WI38 (cell line): ENCODE data around the gene ATP6V0B.

Experiments
- H3K4me3 ChIP-seq: 2 replicates; pipeline ENCODE4 v1.5.1; 2011; ENCODE audit warnings: low read depth, mild to moderate bottlenecking, control low read depth, low read length
- CTCF ChIP-seq: IDR thresholded peaks from 2 replicates; pipeline ENCODE4 v1.5.1; 2012; ENCODE audit warnings: low read depth, mild to moderate bottlenecking, control low read depth, low read length

ATP6V0B gene

GRCh38 chr1:43970911-43971310 lies 3.8 kb upstream of the ATP6V0B start:
- no peak for TF ChIP-seq CTCF
- peak overlapping the region; percentile 96; the same call in 1 of the 2 replicates for H3K4me3 ChIP-seq

- no peak overlapping the region for H3K4me3 ChIP-seq
Observed at GRCh38 chr1:43971336-43971980, 3.3 kb upstream of the ATP6V0B start.

DNA sequence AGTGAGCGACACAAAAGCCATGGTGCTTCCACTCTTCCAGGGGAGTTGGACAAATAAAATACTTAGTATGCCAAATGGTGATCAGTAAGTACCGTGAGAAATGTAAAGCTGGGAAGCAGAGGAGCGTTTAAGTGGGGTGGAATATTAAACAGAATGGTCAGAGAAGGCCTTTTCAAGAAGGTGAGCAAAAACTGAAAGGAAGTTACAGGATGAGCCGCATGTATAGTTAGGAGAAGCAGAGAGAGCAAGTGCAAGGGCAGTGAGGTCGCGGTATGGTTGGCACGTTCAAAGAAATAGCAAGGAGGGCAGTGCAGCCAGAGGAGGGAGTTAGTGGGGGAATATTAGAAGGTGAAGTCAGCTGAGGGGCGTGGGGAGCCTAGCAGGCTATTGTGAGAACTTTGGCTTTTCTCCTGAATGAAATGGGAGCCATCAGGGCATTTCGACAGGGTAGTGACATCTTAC lies 748 bp upstream of the ATP6V0B start:
- H3K4me3 ChIP-seq = peak overlapping the region; percentile 92

More at GRCh38 chr1:43971336-43971980, 3.3 kb upstream of the ATP6V0B start:
- TF ChIP-seq CTCF = no peak

GRCh38 chr1:43975249-43975961 lies 645 bp downstream of the ATP6V0B start:
- no peak for TF ChIP-seq CTCF
- peak overlapping the region; percentile 92 for H3K4me3 ChIP-seq

More for the DNA sequence above, 748 bp upstream of the ATP6V0B start:
- TF ChIP-seq CTCF = no peak

DNA sequence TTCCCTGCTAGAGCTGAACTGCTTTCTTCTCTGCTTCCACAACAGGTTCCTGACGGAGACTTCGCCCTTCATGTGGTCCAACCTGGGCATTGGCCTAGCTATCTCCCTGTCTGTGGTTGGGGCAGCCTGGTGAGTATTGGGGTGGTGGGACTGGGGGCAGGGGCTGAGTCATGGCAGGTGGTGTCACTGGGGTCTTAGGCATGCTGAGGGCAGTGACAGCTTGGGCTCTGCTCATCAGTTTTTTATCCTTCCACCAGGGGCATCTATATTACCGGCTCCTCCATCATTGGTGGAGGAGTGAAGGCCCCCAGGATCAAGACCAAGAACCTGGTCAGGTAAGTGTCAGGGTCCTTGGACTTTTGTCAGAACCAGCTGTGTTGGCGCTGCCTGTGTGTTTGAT lies 1.3 kb downstream of the ATP6V0B start:
- H3K4me3 ChIP-seq = peak overlapping the region; percentile 92
- TF ChIP-seq CTCF = no peak

DNA sequence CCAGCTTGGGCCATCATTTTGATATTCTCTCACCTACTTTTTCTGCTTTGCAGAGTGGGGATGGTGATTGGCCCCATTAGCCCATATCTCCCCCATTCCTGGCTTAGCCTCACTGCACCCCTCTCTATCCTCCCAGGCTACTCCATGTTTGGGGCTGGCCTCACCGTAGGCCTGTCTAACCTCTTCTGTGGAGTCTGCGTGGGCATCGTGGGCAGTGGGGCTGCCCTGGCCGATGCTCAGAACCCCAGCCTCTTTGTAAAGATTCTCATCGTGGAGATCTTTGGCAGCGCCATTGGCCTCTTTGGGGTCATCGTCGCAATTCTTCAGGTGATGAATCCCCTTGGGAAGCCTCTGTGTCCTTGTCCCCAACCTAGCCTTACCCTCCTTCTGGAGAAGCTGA lies 2.1 kb downstream of the ATP6V0B start:
- TF ChIP-seq CTCF = no peak
- no peak overlapping the region for H3K4me3 ChIP-seq
